Activated CD8-positive, alpha-beta memory T cell treated with anti-CD3 and anti-CD28 coated beads, Interleukin-2, amount 50 U/mL, for 24 hours (primary cell): ENCODE measurements around the gene GAS6.
"Not testable (repeated sequence)": the region's sequence is repeated elsewhere in the genome, so short reads cannot be mapped to it uniquely, and the experiment has no call there.

Experiments used
- DNase-seq: peaks from one replicate; pipeline ENCODE4 v3.0.0-alpha.2; 2020; ENCODE audit errors: extremely low read depth

Gene GAS6

GRCh38 chr13:113867913-113868312 is 4.0 kb upstream of the GAS6 start:
- not testable (repeated sequence) for DNase-seq

GRCh38 chr13:113865427-113865826 is 1.6 kb upstream of the GAS6 start:
- DNase-seq = no peak

GRCh38 chr13:113864273-113864890 is 506 bp upstream of the GAS6 start:
- DNase-seq = no peak

- DNase-seq = no peak
These were observed 849 bp downstream of the GAS6 start for GRCh38 chr13:113862931-113863523.

GRCh38 chr13:113862191-113862930 is 1.5 kb downstream of the GAS6 start:
- no peak for DNase-seq

- DNase-seq = no peak
These were observed 2.3 kb downstream of the GAS6 start for GRCh38 chr13:113861433-113862030.

GRCh38 chr13:113860665-113861432 is 3.0 kb downstream of the GAS6 start:
- DNase-seq = no peak

- DNase-seq = no peak
These were observed 3.7 kb downstream of the GAS6 start for GRCh38 chr13:113860051-113860664.

- DNase-seq = no peak
These were observed 4.4 kb downstream of the GAS6 start for GRCh38 chr13:113859311-113860050.

GRCh38 chr13:113857531-113858195 is 6.2 kb downstream of the GAS6 start:
- DNase-seq = no peak

- DNase-seq = no peak
These were observed 7.2 kb downstream of the GAS6 start for GRCh38 chr13:113856716-113857065.

GRCh38 chr13:113855931-113856715 is 7.8 kb downstream of the GAS6 start:
- DNase-seq = no peak

- DNase-seq = no peak
These were observed 8.6 kb downstream of the GAS6 start for GRCh38 chr13:113855012-113855921.

- DNase-seq = no peak
These were observed 9.5 kb downstream of the GAS6 start for GRCh38 chr13:113854238-113855011.

- DNase-seq = no peak
These were observed 10.2 kb downstream of the GAS6 start for GRCh38 chr13:113853518-113854237.

- no peak for DNase-seq
These were observed 11.0 kb downstream of the GAS6 start for GRCh38 chr13:113852536-113853517.
